ENCODE results near the gene COPS3.

- TF ChIP-seq CTCF (IDR thresholded peaks at IDR 0.05) (no peak), POLR2AphosphoS5 (IDR thresholded peaks at IDR 0.05) (no peak), EP300 (IDR thresholded peaks at IDR 0.05; ENCODE audit: low read depth) (no peak), POLR2A (IDR thresholded peaks at IDR 0.05) (no peak)
Measured at GRCh38 chr17:17229416-17230384, 51.3 kb downstream of the COPS3 start.
